ELF-1 (cell line): ENCODE data around the gene SPSB1.
"Not testable (repeated sequence)": the region's sequence is repeated elsewhere in the genome, so short reads cannot be mapped to it uniquely, and the experiment has no call there.

Source experiments
- DNase-seq: peaks from one replicate; pipeline ENCODE4 v3.0.0-alpha.2; 2016; ENCODE audit warnings: low read depth, low spot score

The SPSB1 gene

GRCh38 chr1:9366943-9367780 lies 74.5 kb downstream of the SPSB1 start:
- DNase-seq: no peak

- no peak for DNase-seq
These were observed 75.1 kb downstream of the SPSB1 start for GRCh38 chr1:9367806-9368205.

- DNase-seq: no peak
These were observed 75.7 kb downstream of the SPSB1 start for GRCh38 chr1:9368356-9368755.

GRCh38 chr1:9369964-9370788 lies 77.5 kb downstream of the SPSB1 start:
- DNase-seq: no peak

- DNase-seq: peak; percentile 87
These were observed 78.8 kb downstream of the SPSB1 start for GRCh38 chr1:9371391-9371935.

GRCh38 chr1:9371951-9372350 lies 79.3 kb downstream of the SPSB1 start:
- no peak for DNase-seq

GRCh38 chr1:9373619-9374018 lies 80.9 kb downstream of the SPSB1 start:
- no peak for DNase-seq

GRCh38 chr1:9374748-9375341 lies 82.2 kb downstream of the SPSB1 start:
- DNase-seq: peak; percentile 42

- DNase-seq: no peak
These were observed 83.2 kb downstream of the SPSB1 start for GRCh38 chr1:9375912-9376311.

GRCh38 chr1:9376430-9376829 lies 83.7 kb downstream of the SPSB1 start:
- no peak for DNase-seq

GRCh38 chr1:9376886-9377333 lies 84.2 kb downstream of the SPSB1 start:
- DNase-seq: no peak

GRCh38 chr1:9378801-9379200 lies 86.1 kb downstream of the SPSB1 start:
- DNase-seq: no peak

- DNase-seq: no peak
These were observed 88.0 kb downstream of the SPSB1 start for GRCh38 chr1:9380711-9381110.

GRCh38 chr1:9382643-9383491 lies 90.2 kb downstream of the SPSB1 start:
- no peak for DNase-seq

- no peak for DNase-seq
These were observed 91.4 kb downstream of the SPSB1 start for GRCh38 chr1:9384128-9384527.

GRCh38 chr1:9384751-9385245 lies 92.1 kb downstream of the SPSB1 start:
- DNase-seq: peak; percentile 37

- not testable (repeated sequence) for DNase-seq
These were observed 92.7 kb downstream of the SPSB1 start for GRCh38 chr1:9385392-9385791.

GRCh38 chr1:9385801-9386573 lies 93.3 kb downstream of the SPSB1 start:
- no peak for DNase-seq

GRCh38 chr1:9388335-9389180 lies 95.9 kb downstream of the SPSB1 start:
- DNase-seq: peak; percentile 66
